Adrenal gland (tissue), 12 donors: ENCODE data around the gene MORN5. TPM values are rescaled to one million over a fixed set of nuclear protein-coding genes. Genes with fewer than 3 reads are reported as not detected.

Experiments
- DNase-seq, 7 donors: peaks; one replicate each; pipeline ENCODE4 v3.0.0-alpha.2; 2019 to 2020
- H3K27ac ChIP-seq, 5 donors: fragments of 200-600 bp; sonication (generic) in 4 of 5; 1 replicate in 3 of 5; 2 replicates in 2 of 5; pipeline versions ENCODE4 v1.5.1 to v1.8.0; 2016 to 2020; ENCODE audit warnings: mild to moderate bottlenecking in 1 of 5
- H3K27me3 ChIP-seq: fragments of 200-600 bp; 2 replicates; pipeline ENCODE4 v1.8.0; 2021
- H3K36me3 ChIP-seq, 2 donors: fragments of 200-600 bp; replicated peaks in 1 of 2; 1 replicate in 1 of 2; 2 replicates in 1 of 2; pipeline versions ENCODE4 v1.5.1 to v1.8.0; 2018 to 2022
- H3K4me1 ChIP-seq, 2 donors: fragments of 200-600 bp; replicated peaks in 1 of 2; 1 replicate in 1 of 2; 2 replicates in 1 of 2; pipeline versions ENCODE4 v1.5.1 to v1.8.0; 2018 to 2021
- H3K4me3 ChIP-seq, 4 donors: fragments of 200-600 bp; sonication (generic) in 3 of 4; one replicate each; pipeline ENCODE4 v1.5.1; 2016 to 2018
- H3K9me3 ChIP-seq, 3 donors: fragments of 200-600 bp; sonication (generic) in 1 of 3; replicated peaks in 1 of 3; 1 replicate in 2 of 3; 2 replicates in 1 of 3; pipeline versions ENCODE4 v1.5.1 to v1.8.0; 2016 to 2021
- POLR2A ChIP-seq, 2 donors: fragments of 450-650 bp; IDR thresholded peaks; one replicate each; pipeline ENCODE4 v1.6.1; 2017; ENCODE audit warnings: antibody characterized with exemption in 2 of 2, mild to moderate bottlenecking in 2 of 2, moderate library complexity in 1 of 2
- WGBS, 4 donors: extraction: QIAGEN DNeasy Blood & Tissue Kit in 2 of 4; methylation state at CpG; one replicate each; pipeline versions ENCODE4 v1.1.5 to v1.1.7; 2013 to 2017; 5-methylcytosine and 5-hydroxymethylcytosine counted together
- intact Hi-C, 2 donors: fragments of 100-400 bp; cut with DNase I; formaldehyde crosslinking; loops; one replicate each; pipeline versions ENCODE4 v1.14.1 to v1.15.0; 2022 to 2023
- polyA plus RNA-seq, 3 donors: library from polyadenylated mRNA; stranded (reverse); fragments of 200-250 nt in 2 of 3; fragments of 350-450 nt in 1 of 3; fragmentation: Illumina TruSeq in 1 of 3; extraction: RNeasy Lipid Tissue Mini Kit (QIAGEN cat#74804) in 1 of 3; gene quantifications; one replicate each; pipeline ENCODE4 v1.2.3, GENCODE V29; 2013 to 2014
- total RNA-seq, 9 donors: library from RNA; depleted of rRNA in 4 of 9; stranded (reverse); fragments of >200 nt in 4 of 9; fragments of 120-200 nt in 1 of 9; fragmentation: NEBNext Ultra II Directional in 1 of 9; extraction: Animal tissue kit (Norgen Biotek cat#: 25700) in 1 of 9; gene quantifications; one replicate each; pipeline versions ENCODE4 v1.1.0 to v1.2.4, GENCODE V29; 2013 to 2023
- TF ChIP-seq, protein P1 (sequence below), 6 experiments: fragments of 450-650 bp in 4 of 6; fragments of 200-600 bp in 2 of 6; sonication (generic) in 1 of 6; IDR thresholded peaks; 1 replicate in 5 of 6; 2 replicates in 1 of 6; pipeline versions ENCODE4 v1.5.1 to v1.8.0; 2016 to 2021; ENCODE audit warnings: antibody characterized with exemption in 6 of 6, mild to moderate bottlenecking in 2 of 6, moderate library complexity in 1 of 6
- donor health status: healthy with polysubstance abuse.
- donor health status: Bipolar disorder and iron deficiency.
- donor health status: DM: yes; HTN: yes; CAD: no.
- donor health status: DM: no; HTN: no; CAD: no.
- donor health status: DM: no; HTN: no; CAD: no.
- donor health status: DM: yes; HTN: yes; CAD: no.

MORN5 gene
- total and polyA plus RNA-seq, 12 donors = 0.78 to 1.7 (median 0.80) TPM; not detected in 8

GRCh38 chr9:122179690-122180074 lies 20.0 kb downstream of the MORN5 start:
- Histone ChIP-seq H3K4me3 (no peak overlapping the region), H3K27me3 (peaks cover 5% of the 10 kb centered on the region), H3K4me1 (no peaks in the 10 kb centered on the region), H3K27ac (no peak overlapping the region), H3K9me3 (no peaks in the 10 kb centered on the region), H3K36me3 (no peaks in the 10 kb centered on the region)
- TF ChIP-seq POLR2A (IDR thresholded peaks at IDR 0.05) = no peak
- TF ChIP-seq, protein P1, sequence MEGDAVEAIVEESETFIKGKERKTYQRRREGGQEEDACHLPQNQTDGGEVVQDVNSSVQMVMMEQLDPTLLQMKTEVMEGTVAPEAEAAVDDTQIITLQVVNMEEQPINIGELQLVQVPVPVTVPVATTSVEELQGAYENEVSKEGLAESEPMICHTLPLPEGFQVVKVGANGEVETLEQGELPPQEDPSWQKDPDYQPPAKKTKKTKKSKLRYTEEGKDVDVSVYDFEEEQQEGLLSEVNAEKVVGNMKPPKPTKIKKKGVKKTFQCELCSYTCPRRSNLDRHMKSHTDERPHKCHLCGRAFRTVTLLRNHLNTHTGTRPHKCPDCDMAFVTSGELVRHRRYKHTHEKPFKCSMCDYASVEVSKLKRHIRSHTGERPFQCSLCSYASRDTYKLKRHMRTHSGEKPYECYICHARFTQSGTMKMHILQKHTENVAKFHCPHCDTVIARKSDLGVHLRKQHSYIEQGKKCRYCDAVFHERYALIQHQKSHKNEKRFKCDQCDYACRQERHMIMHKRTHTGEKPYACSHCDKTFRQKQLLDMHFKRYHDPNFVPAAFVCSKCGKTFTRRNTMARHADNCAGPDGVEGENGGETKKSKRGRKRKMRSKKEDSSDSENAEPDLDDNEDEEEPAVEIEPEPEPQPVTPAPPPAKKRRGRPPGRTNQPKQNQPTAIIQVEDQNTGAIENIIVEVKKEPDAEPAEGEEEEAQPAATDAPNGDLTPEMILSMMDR (IDR thresholded peaks at IDR 0.05) = no peak
- 75 to 89% (median 87%) methylated on average over 1 to 2 of the region's 2 CpGs for WGBS, 4 donors
- no peak for DNase-seq
- intact Hi-C loops = no loop called here

GRCh38 chr9:122180633-122181032 lies 20.9 kb downstream of the MORN5 start:
- Histone ChIP-seq H3K36me3 (no peaks in the 10 kb centered on the region), H3K27me3 (peaks cover 5% of the 10 kb centered on the region), H3K4me3 (no peak overlapping the region), H3K27ac (no peak overlapping the region), H3K9me3 (no peaks in the 10 kb centered on the region), H3K4me1 (no peaks in the 10 kb centered on the region)
- TF ChIP-seq POLR2A (IDR thresholded peaks at IDR 0.05) = no peak
- TF ChIP-seq, protein P1 (IDR thresholded peaks at IDR 0.05) = no peak
- 16 to 52% (median 38%) methylated on average over 4 of the region's 4 CpGs for WGBS, 4 donors
- intact Hi-C loops = no loop called here
- peak in 5 of 7 donors; percentile 47 to 63 (median 53) for DNase-seq

DNA sequence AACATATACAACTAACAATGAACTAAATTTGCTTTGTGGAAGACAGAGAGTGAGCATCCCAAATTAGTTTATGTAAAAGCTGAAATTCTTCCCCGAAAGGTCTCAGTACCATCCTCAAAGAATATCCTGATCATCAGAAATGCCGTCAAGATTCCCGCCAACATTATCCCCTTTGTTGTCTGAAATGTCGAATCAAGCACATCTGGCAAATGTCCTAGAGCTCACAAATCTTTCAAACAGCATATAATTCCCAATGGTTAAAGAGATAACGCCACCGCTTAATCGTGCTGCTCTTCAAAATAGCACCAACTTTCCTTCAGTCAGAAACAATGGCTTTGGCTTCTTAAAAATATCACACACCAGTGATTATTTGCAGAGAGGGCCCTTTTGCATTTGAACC lies 23.8 kb downstream of the MORN5 start:
- no peaks in the 10 kb centered on the region for H3K36me3 ChIP-seq
- intact Hi-C loops = no loop called here
- peaks cover 5% of the 10 kb centered on the region for H3K27me3 ChIP-seq
- DNase-seq = no peak
- H3K9me3 ChIP-seq = no peaks in the 10 kb centered on the region
- WGBS, 4 donors = 28 to 47% (median 33%) methylated on average over 7 of the region's 7 CpGs
- H3K27ac ChIP-seq = no peak overlapping the region
- no peaks in the 10 kb centered on the region for H3K4me1 ChIP-seq
- TF ChIP-seq, protein P1 (IDR thresholded peaks at IDR 0.05) = no peak
- H3K4me3 ChIP-seq = no peak overlapping the region

GRCh38 chr9:122184551-122184950 lies 24.8 kb downstream of the MORN5 start:
- H3K9me3 ChIP-seq = no peaks in the 10 kb centered on the region
- H3K36me3 ChIP-seq = no peaks in the 10 kb centered on the region
- no peak overlapping the region for H3K4me3 ChIP-seq
- TF ChIP-seq, protein P1 (IDR thresholded peaks at IDR 0.05) = no peak
- TF ChIP-seq POLR2A (IDR thresholded peaks at IDR 0.05) = no peak
- no peak overlapping the region for H3K27ac ChIP-seq
- 73 to 88% (median 84%) methylated on average over 1 of the region's 1 CpG for whole genome bisulfite sequencing, 4 donors
- H3K27me3 ChIP-seq = peaks cover 5% of the 10 kb centered on the region
- intact Hi-C loops = no loop called here
- DNase-seq = no peak
- H3K4me1 ChIP-seq = no peaks in the 10 kb centered on the region
